H1 (cell line): ENCODE results near the gene PSMB4. TPM values are rescaled to one million over a fixed set of nuclear protein-coding genes. Genes with fewer than 3 reads are reported as not detected.

Source experiments
- CTCF ChIA-PET: fragments of 300-600 bp; sonication (Branson Sonifier 250); formaldehyde crosslinking; loops from one replicate; lab custom pipeline; 2021; ENCODE audit not compliant: partially characterized antibody; lab: Charles Lee
- POLR2A ChIA-PET: fragments of 300-600 bp; sonication (Branson Sonifier 250); formaldehyde crosslinking; loops from one replicate; lab custom pipeline; 2021; ENCODE audit warnings: inconsistent platforms; ENCODE audit not compliant: partially characterized antibody; lab: Charles Lee
- DNase-seq, 2 experiments: peaks; one replicate each; pipeline versions ENCODE4 v3.0.0 to v3.0.0-alpha.2; 2010 to 2022; ENCODE audit warnings: low spot score in 2 of 2, low read depth in 1 of 2, mixed read lengths in 1 of 2
- FAIRE-seq: peaks from 2 replicates; lab custom pipeline; 2011; peaks lifted over from hg19 to GRCh38; lab: Jason Lieb, UNC
- H2AFZ ChIP-seq: 2 replicates; pipeline ENCODE4 v1.8.1; 2012; ENCODE audit warnings: low read length, inconsistent platforms
- H2AK5ac ChIP-seq: 2 replicates; pipeline ENCODE4 v1.6.1; 2013; ENCODE audit warnings: low read depth, low read length
- H2BK120ac ChIP-seq: replicated peaks from 2 replicates; pipeline ENCODE3; 2013; ENCODE audit warnings: low read depth, low read length, inconsistent platforms
- H2BK12ac ChIP-seq: 2 replicates; pipeline ENCODE4 v1.6.1; 2013; ENCODE audit warnings: low read depth, low read length
- H2BK15ac ChIP-seq: 2 replicates; pipeline ENCODE4 v1.6.1; 2013; ENCODE audit warnings: low read length
- H2BK20ac ChIP-seq: 2 replicates; pipeline ENCODE4 v1.6.1; 2013; ENCODE audit warnings: low read length
- H2BK5ac ChIP-seq: 2 replicates; pipeline ENCODE4 v1.6.1; 2013; ENCODE audit warnings: low read depth, low read length
- H3K14ac ChIP-seq: 2 replicates; pipeline ENCODE4 v1.6.1; 2013; ENCODE audit warnings: inconsistent platforms; ENCODE audit not compliant: insufficient read length
- H3K18ac ChIP-seq: 2 replicates; pipeline ENCODE4 v1.6.1; 2013; ENCODE audit warnings: low read length; ENCODE audit errors: extremely low read depth
- H3K23ac ChIP-seq: 2 replicates; pipeline ENCODE4 v1.6.1; 2013; ENCODE audit warnings: inconsistent platforms; ENCODE audit not compliant: insufficient read length
- H3K23me2 ChIP-seq: 2 replicates; pipeline ENCODE4 v1.6.1; 2013; ENCODE audit warnings: low read depth, low read length
- H3K27ac ChIP-seq: 2 replicates; pipeline ENCODE4 v1.6.1; 2011; ENCODE audit warnings: low read depth, low read length, inconsistent platforms
- H3K27me3 ChIP-seq, 4 experiments: replicated peaks in 1 of 4; 1 replicate in 1 of 4; 2 replicates in 3 of 4; pipeline versions ENCODE4 v1.6.1 to v1.8.1; 2011 to 2013; ENCODE audit warnings: low read length in 3 of 4, mild to moderate bottlenecking in 3 of 4, inconsistent platforms in 2 of 4, mixed read lengths in 2 of 4, moderate library complexity in 1 of 4; ENCODE audit not compliant: control insufficient read depth in 3 of 4, insufficient read depth in 3 of 4; ENCODE audit errors: extremely low read depth in 1 of 4
- H3K36me3 ChIP-seq, 4 experiments: 2 replicates each; pipeline versions ENCODE4 v1.6.1 to v1.8.1; 2011 to 2013; ENCODE audit warnings: mild to moderate bottlenecking in 4 of 4, low read length in 3 of 4, moderate library complexity in 2 of 4, control low read depth in 1 of 4, inconsistent platforms in 1 of 4; ENCODE audit not compliant: insufficient read depth in 4 of 4, control insufficient read depth in 2 of 4
- H3K4ac ChIP-seq: replicated peaks from 2 replicates; pipeline ENCODE3; 2013; ENCODE audit warnings: low read length, low read depth, mixed read lengths, inconsistent platforms; ENCODE audit not compliant: insufficient read length
- H3K4me1 ChIP-seq, 4 experiments: replicated peaks in 1 of 4; 1 replicate in 1 of 4; 2 replicates in 3 of 4; pipeline versions ENCODE4 v1.6.1 to v1.8.1; 2011 to 2013; ENCODE audit warnings: low read length in 3 of 4, inconsistent platforms in 2 of 4, mixed read lengths in 1 of 4; ENCODE audit not compliant: insufficient read depth in 4 of 4, control insufficient read depth in 3 of 4
- H3K4me2 ChIP-seq, 2 experiments: 2 replicates each; pipeline versions ENCODE4 v1.6.1 to v1.8.1; 2011 to 2013; ENCODE audit warnings: low read depth in 2 of 2, low read length in 2 of 2, control low read depth in 1 of 2, inconsistent platforms in 1 of 2, mild to moderate bottlenecking in 1 of 2; ENCODE audit not compliant: insufficient read depth in 1 of 2
- H3K4me3 ChIP-seq, 4 experiments: fragments of 200-600, 300-600 bp in 1 of 4; sonication (generic), shearing (Covaris generic), sonication (Bioruptor Twin) in 1 of 4; 2 replicates each; pipeline versions ENCODE4 v1.5.1 to v1.8.1; 2011 to 2016; ENCODE audit warnings: low read length in 4 of 4, low read depth in 3 of 4, control low read depth in 2 of 4, inconsistent platforms in 2 of 4, mild to moderate bottlenecking in 2 of 4, mixed read lengths in 1 of 4, moderate library complexity in 1 of 4; ENCODE audit not compliant: insufficient read depth in 2 of 4; ENCODE audit errors: extremely low read depth in 1 of 4
- H3K56ac ChIP-seq: replicated peaks from 2 replicates; pipeline ENCODE3; 2013; ENCODE audit warnings: low read depth, mild to moderate bottlenecking, mixed read lengths, low read length, inconsistent platforms; ENCODE audit not compliant: insufficient read length
- H3K79me1 ChIP-seq: 2 replicates; pipeline ENCODE4 v1.6.1; 2013; ENCODE audit warnings: low read depth, low read length, control low read depth
- H3K79me2 ChIP-seq, 2 experiments: 2 replicates each; pipeline versions ENCODE4 v1.6.1 to v1.8.1; 2012 to 2013; ENCODE audit warnings: low read length in 2 of 2, mild to moderate bottlenecking in 2 of 2, inconsistent platforms in 1 of 2; ENCODE audit not compliant: insufficient read depth in 2 of 2, control insufficient read depth in 1 of 2
- H3K9ac ChIP-seq, 4 experiments: replicated peaks in 1 of 4; 1 replicate in 1 of 4; 2 replicates in 3 of 4; pipeline versions ENCODE4 v1.6.1 to v1.8.1; 2011 to 2013; ENCODE audit warnings: low read depth in 3 of 4, low read length in 3 of 4, control low read depth in 2 of 4, mild to moderate bottlenecking in 2 of 4, moderate library complexity in 2 of 4, inconsistent platforms in 1 of 4; ENCODE audit errors: extremely low read depth in 1 of 4
- H3K9me3 ChIP-seq, 2 experiments: 2 replicates each; pipeline versions ENCODE4 v1.6.1 to v1.8.1; 2012 to 2013; ENCODE audit warnings: mild to moderate bottlenecking in 2 of 2, moderate library complexity in 2 of 2, control low read depth in 1 of 2, inconsistent platforms in 1 of 2, low read depth in 1 of 2, low read length in 1 of 2, mixed read lengths in 1 of 2; ENCODE audit not compliant: insufficient read depth in 2 of 2
- H4K20me1 ChIP-seq, 2 experiments: replicated peaks in 1 of 2; 2 replicates each; pipeline versions ENCODE3 to v1.8.1; 2011 to 2013; ENCODE audit warnings: inconsistent platforms in 2 of 2, low read length in 2 of 2, mild to moderate bottlenecking in 1 of 2; ENCODE audit not compliant: insufficient read depth in 2 of 2, control insufficient read depth in 1 of 2
- H4K5ac ChIP-seq: 2 replicates; pipeline ENCODE4 v1.6.1; 2013; ENCODE audit warnings: low read length, low read depth, mixed read lengths, inconsistent platforms; ENCODE audit not compliant: insufficient read length
- H4K8ac ChIP-seq: 2 replicates; pipeline ENCODE4 v1.8.0; 2013; ENCODE audit warnings: mild to moderate bottlenecking, moderate library complexity, low read length, inconsistent platforms; ENCODE audit not compliant: insufficient read depth; ENCODE audit errors: extremely low read depth
- H4K91ac ChIP-seq: replicated peaks from 2 replicates; pipeline ENCODE3; 2013; ENCODE audit warnings: low read length, mixed read lengths, inconsistent platforms; ENCODE audit not compliant: insufficient read length
- BCL11A ChIP-seq, 2 experiments: IDR thresholded peaks; one replicate each; pipeline ENCODE4 v1.6.1; 2011; ENCODE audit warnings: low read depth in 2 of 2, low read length in 2 of 2, mild to moderate bottlenecking in 2 of 2
- CTBP2 ChIP-seq: IDR thresholded peaks from 2 replicates; pipeline ENCODE4 v1.7.0; 2011; ENCODE audit warnings: borderline replicate concordance, mild to moderate bottlenecking, moderate library complexity, mixed read lengths, low read length; ENCODE audit not compliant: insufficient read depth, insufficient read length
- RFX5 ChIP-seq: IDR thresholded peaks from 2 replicates; pipeline ENCODE4 v1.6.1; 2011; ENCODE audit warnings: low read depth, low read length, improper control_type of control experiment, borderline replicate concordance
- RXRA ChIP-seq: IDR thresholded peaks from 2 replicates; pipeline ENCODE4 v1.6.1; 2011; ENCODE audit warnings: low read depth, mild to moderate bottlenecking, low read length, moderate library complexity; ENCODE audit not compliant: insufficient read depth
- TAF1 ChIP-seq: IDR thresholded peaks from 2 replicates; pipeline ENCODE4 v1.6.1; 2011; ENCODE audit warnings: mild to moderate bottlenecking, low read depth, low read length
- TBP ChIP-seq: IDR thresholded peaks from 2 replicates; pipeline ENCODE4 v1.6.1; 2011; ENCODE audit warnings: low read depth, low read length, improper control_type of control experiment
- TCF12 ChIP-seq: IDR thresholded peaks from 2 replicates; pipeline ENCODE4 v1.6.1; 2011; ENCODE audit warnings: low read depth, mild to moderate bottlenecking, low read length
- YY1 ChIP-seq: IDR thresholded peaks from 2 replicates; pipeline ENCODE4 v1.6.1; 2011; ENCODE audit warnings: low read depth, mild to moderate bottlenecking, low read length
- WGBS, 2 experiments: shearing (Covaris generic) in 1 of 2; methylation state at CpG; one replicate each; pipeline versions ENCODE4 v1.1.6 to v1.1.7; 2013 to 2015; ENCODE audit warnings: low lambda C conversion rate in 2 of 2, mixed read lengths in 2 of 2, inconsistent platforms in 1 of 2, low coverage in 1 of 2, missing lambda C conversion rate in 1 of 2; ENCODE audit not compliant: insufficient replicate concordance in 2 of 2, insufficient coverage in 1 of 2, insufficient read length in 1 of 2; ENCODE audit errors: extremely low coverage in 1 of 2, missing lambda C conversion rate in 1 of 2; 5-methylcytosine and 5-hydroxymethylcytosine counted together
- polyA plus RNA-seq, 7 experiments: library from polyadenylated mRNA; depleted of rRNA in 3 of 7; stranded (reverse) in 5 of 7; unstranded in 2 of 7; fragments of >200 nt in 5 of 7; fragments of 200-250 nt in 2 of 7; gene quantifications; 1 replicate in 5 of 7; 2 replicates in 1 of 7; 4 replicates in 1 of 7; pipeline versions ENCODE4 v1.2.1 to v1.2.3, GENCODE V29; 2011 to 2013; ENCODE audit warnings: missing spikeins in 2 of 7, mixed read lengths in 2 of 7
- total RNA-seq: library from RNA; stranded (reverse); fragmentation: NEBNext Ultra II Directional; extraction: Animal tissue kit (Norgen Biotek cat#: 25700); gene quantifications from 2 replicates; pipeline ENCODE4 v1.2.1, GENCODE V29; 2021
- TF ChIP-seq, protein P1 (sequence below): IDR thresholded peaks from 2 replicates; pipeline ENCODE4 v1.6.1; 2011; ENCODE audit warnings: low read length, improper control_type of control experiment
- TF ChIP-seq, protein P2 (sequence below), 3 experiments: IDR thresholded peaks; 1 replicate in 2 of 3; 2 replicates in 1 of 3; pipeline versions ENCODE4 v1.5.1 to v1.6.1; 2011; ENCODE audit warnings: low read length in 3 of 3, mild to moderate bottlenecking in 3 of 3, inconsistent platforms in 2 of 3, low read depth in 1 of 3, moderate library complexity in 1 of 3; ENCODE audit not compliant: insufficient read depth in 1 of 3; ENCODE audit errors: control extremely low read depth in 1 of 3

PSMB4 gene
- total and polyA plus RNA-seq, 2 of the 8 experiments (the other 6 are each of a cell fraction or from before 2014, with no cell fraction given): 430 to 1,098 TPM

DNA sequence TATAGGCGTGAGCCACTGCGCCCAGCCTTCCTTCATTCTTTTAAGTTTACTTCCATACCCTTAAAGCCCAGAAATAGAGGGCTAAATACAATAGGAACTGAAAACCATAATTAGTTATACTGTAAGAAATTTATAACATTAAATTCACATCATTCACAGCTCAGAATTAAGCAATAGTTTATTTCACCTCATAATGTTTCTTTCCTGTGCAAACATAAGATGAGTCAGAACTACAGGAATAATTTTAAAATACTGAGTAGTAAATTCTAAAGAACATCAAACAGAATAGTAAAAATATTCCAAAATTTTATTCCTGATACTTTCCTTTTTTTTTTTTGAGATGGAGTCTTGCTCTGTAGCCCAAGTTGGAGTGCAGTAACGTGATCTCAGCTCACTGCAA, 35.8 kb downstream of the PSMB4 start:
- Histone ChIP-seq H2AFZ (no peak overlapping the region), H2BK15ac (no peak overlapping the region), H3K36me3 (peaks cover 0 to 6% (median 4%) of the 10 kb centered on the region in 4 experiments; a peak in 4 of 8 replicates), H4K20me1 (peaks cover 5 to 7% of the 10 kb centered on the region in 2 experiments), H2BK12ac (no peak overlapping the region), H4K5ac (no peak overlapping the region), H3K9me3 (no peaks in the 10 kb centered on the region), H3K14ac (no peak overlapping the region), H3K27ac (no peak overlapping the region), H3K23ac (no peak overlapping the region), H3K23me2 (no peaks in the 10 kb centered on the region), H3K9ac (no peak overlapping the region), H3K4me3 (no peak overlapping the region), H3K79me2 (peaks cover 0 to 94% of the 10 kb centered on the region in 2 experiments; a peak in 2 of 4 replicates), H2BK120ac (no peak overlapping the region), H3K4ac (no peak overlapping the region), H3K79me1 (peaks cover 7% of the 10 kb centered on the region; the same call in 1 of the 2 replicates), H2BK20ac (no peak overlapping the region), H2BK5ac (no peak overlapping the region), H3K18ac (no peak overlapping the region), H4K91ac (no peak overlapping the region), H2AK5ac (no peak overlapping the region), H3K4me1 (no peaks in the 10 kb centered on the region), H4K8ac (no peak overlapping the region), H3K27me3 (no peaks in the 10 kb centered on the region), H3K4me2 (no peak overlapping the region), H3K56ac (no peak overlapping the region)
- DNase-seq: no peak
- WGBS, 2 experiments: 98% methylated on average over 3 of the region's 3 CpGs; no CpG with 5 or more reads in 1 of the 2 experiments
- no peak for FAIRE-seq
- ChIA-PET POLR2A (interaction anchor here (1.0 to 1.3 kb wide), 3 partner anchors 13 to 46 kb away, joined by 3 to 4 read pairs (median 3); no protein-coding TSS in a partner anchor), CTCF (interaction anchor here (0.6 to 0.7 kb wide), 4 partner anchors 9 to 215 kb away, joined by 3 read pairs; partner anchors contain the start of gene PSMB4)
- TF ChIP-seq CTBP2 (no peak), BCL11A (IDR thresholded peaks at IDR 0.05; ENCODE audit: low read depth in 2 of 2, low read length in 2 of 2) (no peak), TCF12 (no peak), TAF1 (no peak), RFX5 (no peak), TBP (no peak), YY1 (no peak), RXRA (no peak)
- TF ChIP-seq, protein P1, sequence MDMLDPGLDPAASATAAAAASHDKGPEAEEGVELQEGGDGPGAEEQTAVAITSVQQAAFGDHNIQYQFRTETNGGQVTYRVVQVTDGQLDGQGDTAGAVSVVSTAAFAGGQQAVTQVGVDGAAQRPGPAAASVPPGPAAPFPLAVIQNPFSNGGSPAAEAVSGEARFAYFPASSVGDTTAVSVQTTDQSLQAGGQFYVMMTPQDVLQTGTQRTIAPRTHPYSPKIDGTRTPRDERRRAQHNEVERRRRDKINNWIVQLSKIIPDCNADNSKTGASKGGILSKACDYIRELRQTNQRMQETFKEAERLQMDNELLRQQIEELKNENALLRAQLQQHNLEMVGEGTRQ: no peak
- TF ChIP-seq, protein P2, sequence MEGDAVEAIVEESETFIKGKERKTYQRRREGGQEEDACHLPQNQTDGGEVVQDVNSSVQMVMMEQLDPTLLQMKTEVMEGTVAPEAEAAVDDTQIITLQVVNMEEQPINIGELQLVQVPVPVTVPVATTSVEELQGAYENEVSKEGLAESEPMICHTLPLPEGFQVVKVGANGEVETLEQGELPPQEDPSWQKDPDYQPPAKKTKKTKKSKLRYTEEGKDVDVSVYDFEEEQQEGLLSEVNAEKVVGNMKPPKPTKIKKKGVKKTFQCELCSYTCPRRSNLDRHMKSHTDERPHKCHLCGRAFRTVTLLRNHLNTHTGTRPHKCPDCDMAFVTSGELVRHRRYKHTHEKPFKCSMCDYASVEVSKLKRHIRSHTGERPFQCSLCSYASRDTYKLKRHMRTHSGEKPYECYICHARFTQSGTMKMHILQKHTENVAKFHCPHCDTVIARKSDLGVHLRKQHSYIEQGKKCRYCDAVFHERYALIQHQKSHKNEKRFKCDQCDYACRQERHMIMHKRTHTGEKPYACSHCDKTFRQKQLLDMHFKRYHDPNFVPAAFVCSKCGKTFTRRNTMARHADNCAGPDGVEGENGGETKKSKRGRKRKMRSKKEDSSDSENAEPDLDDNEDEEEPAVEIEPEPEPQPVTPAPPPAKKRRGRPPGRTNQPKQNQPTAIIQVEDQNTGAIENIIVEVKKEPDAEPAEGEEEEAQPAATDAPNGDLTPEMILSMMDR (IDR thresholded peaks at IDR 0.05; ENCODE audit: control extremely low read depth in 1 of 3, insufficient read depth in 1 of 3, low read depth in 1 of 3, low read length in 3 of 3): no peak
